Measurements from ENCODE around the gene TNNI2.

DNA sequence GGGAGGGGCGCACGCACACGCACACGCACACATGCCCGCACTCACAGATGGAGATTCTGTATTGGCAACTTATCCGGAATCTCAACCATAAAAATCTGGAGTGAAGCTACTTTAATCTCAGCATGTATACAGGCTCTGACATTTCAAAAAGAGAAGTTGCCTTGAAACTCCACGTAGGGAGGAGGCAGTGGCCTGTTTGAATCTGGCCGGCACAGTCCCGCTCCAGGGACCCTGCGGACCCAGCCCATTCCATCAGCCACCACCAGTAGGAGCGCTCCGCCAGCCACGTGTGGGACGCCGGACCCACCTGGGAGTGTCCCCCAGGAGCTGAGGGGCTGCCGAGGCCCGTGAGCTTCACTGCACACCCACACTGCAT is 5.9 kb upstream of the TNNI2 start:
- TF ChIP-seq POLR2A (IDR thresholded peaks at IDR 0.05) (no peak), CTCF (IDR thresholded peaks at IDR 0.05) (no peak)
